Activated naive CD8-positive, alpha-beta T cell treated with anti-CD3 and anti-CD28 coated beads, Interleukin-2, amount 10 ng/mL, durations not matched to agents 7 days and 5 days (primary cell): ENCODE measurements around the gene NPTX1. TPM values are rescaled to one million over a fixed set of nuclear protein-coding genes. Genes with fewer than 3 reads are reported as not detected.
A peak's percentile ranks its signal among the peaks of the same experiment; 100 is the strongest.

Experiments used
- ATAC-seq: fragments of 150-1000 bp; cut with Tn5 transposase; one replicate; pipeline ENCODE4 v1.10.0; 2021; ENCODE audit warnings: low read depth, moderate library complexity
- POLR2A ChIA-PET: fragments of 350-600 bp; sonication (Branson Sonifier 250); formaldehyde crosslinking; loops from one replicate; lab custom pipeline; 2021; ENCODE audit warnings: antibody characterized with exemption; lab: Charles Lee
- DNase-seq: peaks from one replicate; pipeline ENCODE4 v3.0.0; 2021
- H3K27ac Mint-ChIP-seq: one replicate; pipeline ENCODE4 v1.8.0; 2022; ENCODE audit warnings: mild to moderate bottlenecking, mixed read lengths
- H3K27me3 Mint-ChIP-seq: one replicate; pipeline ENCODE4 v1.8.0; 2022; ENCODE audit warnings: mild to moderate bottlenecking, moderate library complexity, mixed read lengths
- H3K36me3 Mint-ChIP-seq: one replicate; pipeline ENCODE4 v1.8.0; 2021; ENCODE audit warnings: mild to moderate bottlenecking, mixed read lengths
- H3K4me1 Mint-ChIP-seq: one replicate; pipeline ENCODE4 v1.8.0; 2021; ENCODE audit warnings: mixed read lengths
- H3K4me3 Mint-ChIP-seq: one replicate; pipeline ENCODE4 v1.8.0; 2022; ENCODE audit warnings: mild to moderate bottlenecking, moderate library complexity, mixed read lengths
- H3K9me3 Mint-ChIP-seq: one replicate; pipeline ENCODE4 v1.8.0; 2021; ENCODE audit warnings: mixed read lengths
- total RNA-seq, 2 experiments: library from RNA; stranded (reverse); gene quantifications; one replicate each; pipeline ENCODE4 v1.2.3, GENCODE V29; 2021

NPTX1 gene
- total RNA-seq, 2 experiments from 2014 or later: 2.5 to 2.8 TPM

- POLR2A ChIA-PET: no interaction called here
- Mint-ChIP-seq H3K9me3 (no peaks in the 10 kb centered on the region), H3K27ac (no peak overlapping the region), H3K4me3 (no peak overlapping the region), H3K27me3 (peaks cover 48% of the 10 kb centered on the region), H3K36me3 (no peaks in the 10 kb centered on the region), H3K4me1 (peaks cover 2% of the 10 kb centered on the region)
- DNase-seq: no peak
- no peak for ATAC-seq
These were observed 3.8 kb upstream of the NPTX1 start for GRCh38 chr17:80480248-80480647.

- Mint-ChIP-seq H3K4me1 (peaks cover 9% of the 10 kb centered on the region), H3K36me3 (no peaks in the 10 kb centered on the region), H3K4me3 (no peak overlapping the region), H3K27me3 (peaks cover 59% of the 10 kb centered on the region), H3K27ac (no peak overlapping the region), H3K9me3 (no peaks in the 10 kb centered on the region)
- ATAC-seq (no peak), DNase-seq (no peak)
- POLR2A ChIA-PET: no interaction called here
These were observed 2.8 kb upstream of the NPTX1 start for GRCh38 chr17:80479246-80479566.

- H3K36me3 Mint-ChIP-seq: no peaks in the 10 kb centered on the region
- no peak overlapping the region for H3K4me3 Mint-ChIP-seq
- no peak for DNase-seq
- ATAC-seq: no peak
- H3K4me1 Mint-ChIP-seq: peaks cover 9% of the 10 kb centered on the region
- H3K27me3 Mint-ChIP-seq: peaks cover 62% of the 10 kb centered on the region
- no peaks in the 10 kb centered on the region for H3K9me3 Mint-ChIP-seq
- POLR2A ChIA-PET: no interaction called here
- H3K27ac Mint-ChIP-seq: no peak overlapping the region
These were observed 2.3 kb upstream of the NPTX1 start for GRCh38 chr17:80478487-80479245.

DNA sequence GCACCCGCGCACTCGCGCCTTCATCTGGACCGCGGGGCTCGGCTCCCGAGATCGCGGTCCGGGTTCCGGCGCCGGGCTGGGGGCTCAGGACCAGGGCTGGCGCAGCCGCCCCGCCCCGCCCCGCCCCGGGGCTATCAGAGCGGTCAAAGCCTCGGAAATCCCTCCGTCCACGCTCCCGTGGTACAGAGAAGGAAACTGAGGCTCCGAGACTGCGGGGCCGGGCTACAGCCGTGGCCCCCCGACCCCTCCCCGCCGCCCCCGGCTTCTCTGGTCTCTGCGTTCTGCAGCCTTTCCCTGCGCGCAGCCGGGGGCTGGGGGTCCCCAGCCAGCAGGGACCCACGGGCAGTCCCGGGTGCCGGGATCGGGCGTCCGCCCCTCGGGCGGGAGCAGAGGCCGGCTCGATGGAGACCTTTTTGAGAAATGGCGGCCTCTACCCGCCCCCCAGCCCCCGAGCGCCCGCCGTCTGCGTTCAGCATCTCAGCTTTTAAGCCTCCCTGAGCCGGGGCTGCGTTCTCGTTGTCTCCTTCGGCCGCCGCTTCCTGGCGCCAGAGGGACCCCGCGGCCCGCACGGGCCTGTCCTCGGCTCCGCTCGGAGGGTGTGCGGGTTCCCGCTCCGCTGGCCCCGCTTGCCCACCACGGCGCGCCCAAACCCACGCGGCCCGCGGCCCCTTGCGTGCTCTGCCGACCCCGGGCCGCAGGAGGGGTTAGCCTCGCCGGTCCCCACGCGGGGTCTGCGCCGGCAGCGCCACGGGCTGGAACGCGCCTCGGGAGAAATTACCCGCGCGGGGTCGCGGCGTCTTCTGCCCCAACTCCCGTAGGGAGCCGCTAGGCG is 1.5 kb upstream of the NPTX1 start:
- Mint-ChIP-seq H3K36me3 (no peaks in the 10 kb centered on the region), H3K4me3 (no peak overlapping the region), H3K27me3 (peaks cover 60% of the 10 kb centered on the region), H3K27ac (no peak overlapping the region), H3K4me1 (peaks cover 9% of the 10 kb centered on the region), H3K9me3 (no peaks in the 10 kb centered on the region)
- DNase-seq (peak; percentile 67), ATAC-seq (peak; percentile 58)
- POLR2A ChIA-PET: interaction anchor here (1.8 kb wide), 1 partner anchor 23 kb away, joined by 9 read pairs; no protein-coding TSS in a partner anchor

GRCh38 chr17:80476877-80477646 is 655 bp upstream of the NPTX1 start:
- POLR2A ChIA-PET: interaction anchor here (1.8 kb wide), 1 partner anchor 22 kb away, joined by 9 read pairs; no protein-coding TSS in a partner anchor
- Mint-ChIP-seq H3K36me3 (no peaks in the 10 kb centered on the region), H3K27ac (no peak overlapping the region), H3K9me3 (no peaks in the 10 kb centered on the region), H3K4me1 (peaks cover 12% of the 10 kb centered on the region), H3K27me3 (peaks cover 59% of the 10 kb centered on the region), H3K4me3 (no peak overlapping the region)
- ATAC-seq (no peak), DNase-seq (peak; percentile 55)

DNA sequence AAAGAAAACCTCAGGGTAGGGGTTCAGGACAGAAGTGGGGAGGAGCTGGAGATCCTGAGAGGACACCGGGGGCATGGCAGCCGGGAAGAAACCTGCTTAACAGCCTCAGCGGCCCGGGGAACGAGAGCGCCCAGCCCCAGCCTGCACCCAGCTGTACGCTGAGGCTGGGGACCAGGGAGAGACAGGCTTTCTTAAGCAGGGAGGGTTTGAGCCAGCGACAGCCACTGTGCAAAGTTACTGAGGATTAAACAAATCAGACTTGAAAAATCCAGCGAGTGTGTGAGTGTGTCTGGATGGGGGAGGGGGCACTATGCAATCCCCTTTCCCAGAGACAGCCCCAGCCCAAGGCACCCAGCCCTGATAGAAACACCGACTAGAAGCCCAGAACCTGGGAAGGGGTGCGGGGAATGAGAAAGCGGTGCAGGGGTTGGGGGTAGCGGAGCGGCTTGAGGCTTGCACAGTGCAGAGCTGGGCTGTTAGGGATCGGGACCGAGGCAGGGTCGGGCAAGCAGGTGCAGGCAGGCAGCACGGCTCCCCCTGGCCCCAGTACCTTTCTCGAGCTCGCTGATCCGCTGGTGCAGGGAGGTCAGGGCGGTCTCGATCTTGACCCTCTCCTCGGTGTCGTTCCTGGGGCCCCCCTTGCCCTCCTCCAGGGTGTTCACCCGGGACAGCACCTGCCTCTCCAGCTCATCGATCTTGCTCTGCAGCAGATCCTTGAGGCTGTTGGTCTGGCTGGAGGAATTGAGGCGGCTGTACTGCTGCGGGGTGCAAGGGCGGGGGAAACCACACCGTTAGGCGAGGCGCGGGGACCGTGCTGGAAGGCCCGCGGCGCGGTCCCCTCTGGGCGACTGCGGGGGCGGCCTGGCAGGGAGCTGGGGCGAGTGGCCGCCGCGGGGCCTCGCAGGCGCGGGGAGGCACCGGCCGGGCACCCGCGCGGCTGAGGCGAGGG is 1.2 kb downstream of the NPTX1 start:
- Mint-ChIP-seq H3K27me3 (peaks cover 50% of the 10 kb centered on the region), H3K4me1 (peaks cover 14% of the 10 kb centered on the region), H3K4me3 (peak overlapping the region; percentile 63), H3K27ac (no peak overlapping the region), H3K36me3 (no peaks in the 10 kb centered on the region), H3K9me3 (no peaks in the 10 kb centered on the region)
- DNase-seq (peak; percentile 46), ATAC-seq (peak; percentile 11)
- POLR2A ChIA-PET: interaction anchor here (0.6 to 0.9 kb wide), 2 partner anchors 21 to 516 kb away, joined by 3 to 4 read pairs; no protein-coding TSS in a partner anchor

GRCh38 chr17:80474231-80474960 is 2.0 kb downstream of the NPTX1 start:
- no peak for DNase-seq
- ATAC-seq: no peak
- Mint-ChIP-seq H3K27me3 (peaks cover 43% of the 10 kb centered on the region), H3K9me3 (no peaks in the 10 kb centered on the region), H3K36me3 (no peaks in the 10 kb centered on the region), H3K4me1 (peaks cover 14% of the 10 kb centered on the region), H3K4me3 (peak overlapping the region; percentile 63), H3K27ac (no peak overlapping the region)
- POLR2A ChIA-PET: interaction anchor here (0.5 kb wide), 1 partner anchor 89 kb away, joined by 3 read pairs; no protein-coding TSS in a partner anchor

DNA sequence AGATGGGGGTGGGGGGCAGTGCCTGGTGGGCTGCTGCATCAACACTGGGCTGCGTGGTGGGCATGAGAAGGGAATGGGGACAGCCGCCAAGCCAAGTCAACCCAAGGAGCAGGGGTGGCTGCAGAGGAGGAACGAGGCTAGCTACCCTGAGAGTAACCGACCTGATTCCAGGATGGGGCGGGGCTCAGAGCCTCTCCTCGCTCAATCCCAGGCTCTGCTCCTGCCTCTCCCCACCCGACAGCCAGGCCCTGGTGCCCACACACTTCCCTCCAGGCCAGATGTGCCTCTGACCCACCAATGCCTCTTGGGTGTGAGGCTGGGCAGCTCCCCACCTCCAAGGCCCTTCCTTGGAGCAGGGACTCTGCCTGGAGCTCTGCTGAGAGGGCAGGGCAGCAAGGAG is 2.7 kb downstream of the NPTX1 start:
- H3K36me3 Mint-ChIP-seq: no peaks in the 10 kb centered on the region
- peaks cover 12% of the 10 kb centered on the region for H3K4me1 Mint-ChIP-seq
- no peak for DNase-seq
- ATAC-seq: no peak
- H3K27me3 Mint-ChIP-seq: peaks cover 43% of the 10 kb centered on the region
- H3K9me3 Mint-ChIP-seq: no peaks in the 10 kb centered on the region
- no peak overlapping the region for H3K4me3 Mint-ChIP-seq
- H3K27ac Mint-ChIP-seq: no peak overlapping the region
- POLR2A ChIA-PET: interaction anchor here (0.5 to 0.9 kb wide), 2 partner anchors 19 to 90 kb away, joined by 3 to 4 read pairs; no protein-coding TSS in a partner anchor

- DNase-seq (no peak), ATAC-seq (no peak)
- Mint-ChIP-seq H3K4me1 (peaks cover 12% of the 10 kb centered on the region), H3K4me3 (no peak overlapping the region), H3K27ac (no peak overlapping the region), H3K27me3 (peaks cover 46% of the 10 kb centered on the region), H3K9me3 (no peaks in the 10 kb centered on the region), H3K36me3 (no peaks in the 10 kb centered on the region)
- POLR2A ChIA-PET: interaction anchor here (0.9 kb wide), 1 partner anchor 18 kb away, joined by 4 read pairs; no protein-coding TSS in a partner anchor
These were observed 3.4 kb downstream of the NPTX1 start for GRCh38 chr17:80472996-80473395.

DNA sequence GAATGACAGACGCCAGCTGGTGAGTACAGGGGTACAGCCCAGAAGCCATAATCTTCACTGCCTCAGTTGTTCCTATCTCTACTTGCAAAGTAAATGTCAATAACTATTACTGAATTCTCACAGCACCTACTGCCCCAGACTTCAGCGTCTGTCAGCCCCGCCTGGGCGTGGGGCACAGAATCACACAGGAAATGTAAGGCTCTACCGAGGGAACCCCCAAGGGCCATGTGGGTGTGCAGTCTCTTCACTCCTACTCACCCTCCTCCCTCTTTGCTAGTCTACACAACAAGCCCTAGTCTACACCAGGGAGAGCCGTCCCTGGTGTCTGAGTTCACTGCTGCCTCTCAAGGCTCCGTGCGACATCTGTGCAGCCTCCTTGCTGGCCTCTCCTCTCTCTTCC is 4.5 kb downstream of the NPTX1 start:
- Mint-ChIP-seq H3K4me1 (peaks cover 13% of the 10 kb centered on the region), H3K27ac (no peak overlapping the region), H3K36me3 (no peaks in the 10 kb centered on the region), H3K4me3 (no peak overlapping the region), H3K9me3 (no peaks in the 10 kb centered on the region), H3K27me3 (peaks cover 56% of the 10 kb centered on the region)
- DNase-seq (no peak), ATAC-seq (peak; percentile 24)
- POLR2A ChIA-PET: interaction anchor here (1.7 kb wide), 1 partner anchor 17 kb away, joined by 6 read pairs; no protein-coding TSS in a partner anchor

- Mint-ChIP-seq H3K9me3 (no peaks in the 10 kb centered on the region), H3K27me3 (peaks cover 62% of the 10 kb centered on the region), H3K4me3 (no peak overlapping the region), H3K36me3 (no peaks in the 10 kb centered on the region), H3K27ac (no peak overlapping the region), H3K4me1 (peaks cover 13% of the 10 kb centered on the region)
- POLR2A ChIA-PET: no interaction called here
- DNase-seq (no peak), ATAC-seq (no peak)
These were observed 5.8 kb downstream of the NPTX1 start for GRCh38 chr17:80470603-80471002.
